CD4-positive, alpha-beta T cell (primary cell): ENCODE results near the gene ZG16B. TPM values are rescaled to one million over a fixed set of nuclear protein-coding genes. Genes with fewer than 3 reads are reported as not detected.

ENCODE experiments used
- ATAC-seq: fragments of 200-7000 bp; cut with Tn5 transposase; one replicate; pipeline ENCODE4 v1.10.0; 2022; ENCODE audit warnings: mild to moderate bottlenecking; ENCODE audit not compliant: poor library complexity
- CTCF ChIA-PET: fragments of 350-600 bp; sonication (Branson Sonifier 250); formaldehyde crosslinking; loops from one replicate; lab custom pipeline; 2021; ENCODE audit warnings: antibody characterized with exemption, inconsistent platforms; lab: Charles Lee
- POLR2A ChIA-PET: fragments of 350-600 bp; sonication (Branson Sonifier 250); formaldehyde crosslinking; loops from one replicate; lab custom pipeline; 2021; ENCODE audit warnings: antibody characterized with exemption, inconsistent platforms; lab: Charles Lee
- DNase-seq, 14 experiments: peaks; one replicate each; pipeline ENCODE4 v3.0.0-alpha.2; 2013 to 2020; ENCODE audit warnings: mixed read lengths in 2 of 14
- H3K27ac ChIP-seq, 2 donors: one replicate each; pipeline versions ENCODE4 v1.5.1 to v1.7.0; 2013; ENCODE audit warnings: low read length in 2 of 2, low read depth in 1 of 2, mild to moderate bottlenecking in 1 of 2
- H3K27me3 ChIP-seq, 2 experiments: 1 replicate in 1 of 2; 2 replicates in 1 of 2; pipeline versions ENCODE4 v1.6.1 to v1.7.0; 2013; ENCODE audit warnings: low read length in 2 of 2, control low read depth in 1 of 2, mild to moderate bottlenecking in 1 of 2, moderate library complexity in 1 of 2; ENCODE audit not compliant: insufficient read depth in 2 of 2, control insufficient read depth in 1 of 2
- H3K36me3 ChIP-seq: one replicate; pipeline ENCODE4 v1.6.1; 2013; ENCODE audit warnings: low read length, control low read depth; ENCODE audit not compliant: insufficient read depth
- H3K4me1 ChIP-seq: one replicate; pipeline ENCODE4 v1.6.1; 2013; ENCODE audit warnings: low read length, control low read depth; ENCODE audit not compliant: insufficient read depth
- H3K4me3 ChIP-seq: one replicate; pipeline ENCODE4 v1.5.1; 2013; ENCODE audit warnings: mild to moderate bottlenecking, low read length, moderate library complexity
- H3K9me3 ChIP-seq, 2 experiments: 1 replicate in 1 of 2; 2 replicates in 1 of 2; pipeline versions ENCODE4 v1.6.1 to v1.7.0; 2013; ENCODE audit warnings: low read length in 2 of 2, mild to moderate bottlenecking in 2 of 2, control low read depth in 1 of 2, moderate library complexity in 1 of 2; ENCODE audit not compliant: control insufficient read depth in 1 of 2, insufficient read depth in 1 of 2
- H3K27ac Mint-ChIP-seq: one replicate; pipeline ENCODE4 v1.8.0; 2020; ENCODE audit warnings: mixed read lengths
- H3K27me3 Mint-ChIP-seq: one replicate; pipeline ENCODE4 v1.8.0; 2021; ENCODE audit warnings: mixed read lengths
- H3K36me3 Mint-ChIP-seq: one replicate; pipeline ENCODE4 v1.8.0; 2021; ENCODE audit warnings: low read depth, mixed read lengths
- H3K4me1 Mint-ChIP-seq: one replicate; pipeline ENCODE4 v1.8.0; 2021; ENCODE audit warnings: low read depth, mixed read lengths
- H3K4me3 Mint-ChIP-seq: one replicate; pipeline ENCODE4 v1.8.0; 2020; ENCODE audit warnings: mild to moderate bottlenecking, mixed read lengths
- H3K9me3 Mint-ChIP-seq: one replicate; pipeline ENCODE4 v1.8.0; 2020; ENCODE audit warnings: mixed read lengths
- CTCF ChIP-seq: fragments of 200-600 bp; IDR thresholded peaks from one replicate; pipeline ENCODE4 v1.8.0; 2022; ENCODE audit warnings: antibody characterized with exemption, mild to moderate bottlenecking
- intact Hi-C, 2 experiments: fragments of 100-400 bp; cut with DNase I in 1 of 2; cut with micrococcal nuclease in 1 of 2; formaldehyde crosslinking; loops; one replicate each; pipeline versions ENCODE4 v1.15.1 to v1.9.0; 2023 to 2025; cut with DNase I, micrococcal nuclease
- total RNA-seq, 174 experiments: library from RNA in 2 of 174; stranded (reverse) in 2 of 174; gene quantifications; one replicate each; pipeline ENCODE4 v1.2.3 and lab custom pipeline; 2021 to 2026

Gene ZG16B
- total RNA-seq, 2 experiments from 2014 or later = not detected

- no peak overlapping the region for H3K4me3 ChIP-seq
- peaks cover 0 to 16% of the 10 kb centered on the region in 2 experiments for H3K9me3 ChIP-seq
- no peak overlapping the region for H3K27ac ChIP-seq
- intact Hi-C loops = no loop called here
- no peak for DNase-seq
- no peaks in the 10 kb centered on the region for H3K36me3 ChIP-seq
- no peak for TF ChIP-seq CTCF
- no peaks in the 10 kb centered on the region for H3K36me3 Mint-ChIP-seq
- CTCF ChIA-PET = no interaction called here
- no peak overlapping the region for H3K4me3 Mint-ChIP-seq
- POLR2A ChIA-PET = no interaction called here
- no peaks in the 10 kb centered on the region for H3K4me1 Mint-ChIP-seq
- no peak overlapping the region for H3K27ac Mint-ChIP-seq
- ATAC-seq = no peak
- peaks cover 9% of the 10 kb centered on the region for H3K4me1 ChIP-seq
- H3K27me3 Mint-ChIP-seq = peaks cover 9% of the 10 kb centered on the region
- no peaks in the 10 kb centered on the region for H3K9me3 Mint-ChIP-seq
- H3K27me3 ChIP-seq = peaks cover 0 to 3% of the 10 kb centered on the region in 2 experiments
Observed at GRCh38 chr16:2831203-2831602, 1.1 kb downstream of the ZG16B start.

- H3K27me3 ChIP-seq = peaks cover 0 to 3% of the 10 kb centered on the region in 2 experiments
- H3K27ac ChIP-seq = no peak overlapping the region
- CTCF ChIA-PET = no interaction called here
- Mint-ChIP-seq H3K27ac (no peak overlapping the region), H3K36me3 (no peaks in the 10 kb centered on the region), H3K4me1 (peaks cover 8% of the 10 kb centered on the region), H3K9me3 (no peaks in the 10 kb centered on the region), H3K4me3 (no peak overlapping the region), H3K27me3 (peaks cover 17% of the 10 kb centered on the region)
- H3K36me3 ChIP-seq = no peaks in the 10 kb centered on the region
- TF ChIP-seq CTCF = no peak
- peaks cover 0 to 16% of the 10 kb centered on the region in 2 experiments for H3K9me3 ChIP-seq
- POLR2A ChIA-PET = no interaction called here
- no peak overlapping the region for H3K4me3 ChIP-seq
- no peak for ATAC-seq
- H3K4me1 ChIP-seq = peaks cover 14% of the 10 kb centered on the region
- DNase-seq = no peak
- intact Hi-C loops = no loop called here
Observed at GRCh38 chr16:2833776-2834175, 3.7 kb downstream of the ZG16B start.

- H3K27me3 Mint-ChIP-seq = peaks cover 17% of the 10 kb centered on the region
- H3K4me3 ChIP-seq = no peak overlapping the region
- no peaks in the 10 kb centered on the region for H3K9me3 Mint-ChIP-seq
- TF ChIP-seq CTCF = no peak
- peaks cover 17% of the 10 kb centered on the region for H3K4me1 Mint-ChIP-seq
- DNase-seq = no peak
- ATAC-seq = no peak
- intact Hi-C loops = no loop called here
- H3K27ac Mint-ChIP-seq = no peak overlapping the region
- peaks cover 0 to 4% of the 10 kb centered on the region in 2 experiments for H3K9me3 ChIP-seq
- ChIA-PET POLR2A (no interaction called here), CTCF (no interaction called here)
- H3K27me3 ChIP-seq = peaks cover 0 to 1% of the 10 kb centered on the region in 2 experiments
- H3K4me1 ChIP-seq = peaks cover 19% of the 10 kb centered on the region
- H3K4me3 Mint-ChIP-seq = no peak overlapping the region
- no peaks in the 10 kb centered on the region for H3K36me3 Mint-ChIP-seq
- H3K36me3 ChIP-seq = no peaks in the 10 kb centered on the region
- no peak overlapping the region for H3K27ac ChIP-seq
Observed at GRCh38 chr16:2834968-2835367, 4.9 kb downstream of the ZG16B start.
